Thoracic aorta (tissue), 2 donors: ENCODE data around the gene GPR3. TPM values are rescaled to one million over a fixed set of nuclear protein-coding genes. Genes with fewer than 3 reads are reported as not detected.

Experiments used
- ATAC-seq: fragments of 150-250 bp; one replicate; pipeline ENCODE4 v1.8.0; 2017; ENCODE audit warnings: low read depth; ENCODE audit not compliant: insufficient number of reproducible peaks, low FRiP score
- DNase-seq: peaks from one replicate; pipeline ENCODE4 v3.0.0-alpha.2; 2020; ENCODE audit warnings: low spot score
- H3K27ac ChIP-seq, 2 donors: fragments of 200-600 bp; sonication (generic); 1 replicate in 1 of 2; 2 replicates in 1 of 2; pipeline ENCODE4 v1.5.1; 2016; ENCODE audit warnings: mild to moderate bottlenecking in 2 of 2, moderate library complexity in 2 of 2
- H3K27me3 ChIP-seq: fragments of 200-600 bp; sonication (generic); replicated peaks from 2 replicates; pipeline ENCODE4 v1.6.0; 2016; ENCODE audit warnings: mild to moderate bottlenecking; ENCODE audit not compliant: insufficient read depth
- H3K36me3 ChIP-seq: fragments of 200-600 bp; sonication (generic); one replicate; pipeline ENCODE4 v1.5.1; 2016
- H3K4me1 ChIP-seq, 2 donors: fragments of 200-600 bp; sonication (generic); 1 replicate in 1 of 2; 2 replicates in 1 of 2; pipeline versions ENCODE4 v1.5.1 to v1.6.0; 2016; ENCODE audit warnings: low read depth in 2 of 2, mild to moderate bottlenecking in 1 of 2; ENCODE audit not compliant: control insufficient read depth in 1 of 2
- H3K4me3 ChIP-seq: fragments of 200-600 bp; sonication (generic); 2 replicates; pipeline ENCODE4 v1.5.1; 2016; ENCODE audit warnings: mild to moderate bottlenecking
- H3K9me3 ChIP-seq: fragments of 200-600 bp; sonication (generic); 2 replicates; pipeline ENCODE4 v1.5.1; 2016
- CTCF ChIP-seq: fragments of 200-600 bp; sonication (generic); IDR thresholded peaks from one replicate; pipeline ENCODE4 v1.5.1; 2019; ENCODE audit warnings: antibody characterized with exemption
- total RNA-seq, 2 donors: library from RNA; depleted of rRNA; stranded (reverse); fragments of >200 nt; gene quantifications; one replicate each; pipeline versions ENCODE4 v1.1.0 to v1.2.3, GENCODE V29; 2016

The GPR3 gene
- total RNA-seq, 2 donors from 2014 or later = not detected

- no peak overlapping the region for H3K27ac ChIP-seq
- H3K36me3 ChIP-seq = peaks cover 85% of the 10 kb centered on the region
- ATAC-seq (no peak), DNase-seq (no peak)
- H3K4me3 ChIP-seq = no peak overlapping the region
- H3K4me1 ChIP-seq = peaks cover 0 to 4% of the 10 kb centered on the region in 2 donors
- no peak for TF ChIP-seq CTCF
- no peaks in the 10 kb centered on the region for H3K9me3 ChIP-seq
- no peaks in the 10 kb centered on the region for H3K27me3 ChIP-seq
Observed at GRCh38 chr1:27410709-27411108, 18.3 kb downstream of the GPR3 start.

- no peak for TF ChIP-seq CTCF
- DNase-seq = no peak
- H3K36me3 ChIP-seq = peaks cover 81% of the 10 kb centered on the region
Observed at GRCh38 chr1:27412502-27412901, 20.1 kb downstream of the GPR3 start.

GRCh38 chr1:27413004-27413403 is 20.6 kb downstream of the GPR3 start:
- Histone ChIP-seq H3K27me3 (no peaks in the 10 kb centered on the region), H3K27ac (no peak overlapping the region), H3K4me1 (peaks cover 6 to 11% of the 10 kb centered on the region in 2 donors), H3K36me3 (peaks cover 81% of the 10 kb centered on the region), H3K4me3 (no peak overlapping the region), H3K9me3 (no peaks in the 10 kb centered on the region)
- ATAC-seq (no peak), DNase-seq (no peak)
- no peak for TF ChIP-seq CTCF

More at GRCh38 chr1:27412502-27412901, 20.1 kb downstream of the GPR3 start:
- no peak for ATAC-seq
- Histone ChIP-seq H3K4me3 (no peak overlapping the region), H3K27me3 (no peaks in the 10 kb centered on the region), H3K9me3 (no peaks in the 10 kb centered on the region), H3K4me1 (peaks cover 3 to 6% of the 10 kb centered on the region in 2 donors), H3K27ac (no peak overlapping the region)

GRCh38 chr1:27414091-27414490 is 21.7 kb downstream of the GPR3 start:
- no peak for DNase-seq
- H3K27ac ChIP-seq = no peak overlapping the region
- peaks cover 17 to 22% of the 10 kb centered on the region in 2 donors for H3K4me1 ChIP-seq
- no peaks in the 10 kb centered on the region for H3K9me3 ChIP-seq
- H3K36me3 ChIP-seq = peaks cover 75% of the 10 kb centered on the region
- no peak for TF ChIP-seq CTCF
- H3K27me3 ChIP-seq = no peaks in the 10 kb centered on the region
- no peak for ATAC-seq
- H3K4me3 ChIP-seq = no peak overlapping the region

GRCh38 chr1:27416387-27417111 is 24.1 kb downstream of the GPR3 start:
- no peak for DNase-seq
- ATAC-seq = no peak
- Histone ChIP-seq H3K9me3 (no peaks in the 10 kb centered on the region), H3K36me3 (peaks cover 55% of the 10 kb centered on the region), H3K4me3 (no peak overlapping the region), H3K4me1 (peaks cover 24 to 39% of the 10 kb centered on the region in 2 donors), H3K27ac (no peak overlapping the region), H3K27me3 (no peaks in the 10 kb centered on the region)
- peak; percentile 44 for TF ChIP-seq CTCF
